HCT116 (cell line): ENCODE data around the gene LYSMD1. TPM values are rescaled to one million over a fixed set of nuclear protein-coding genes. Genes with fewer than 3 reads are reported as not detected.

Source experiments
- ATAC-seq: fragments of 200-7000 bp; cut with Tn5 transposase; 2 replicates; pipeline ENCODE4 v1.9.1; 2020; ENCODE audit warnings: mild to moderate bottlenecking, moderate library complexity
- BruUV-seq: library from RNA; stranded (reverse); fragments of 400-500 nt; replicated peaks from 2 replicates; lab custom pipeline; 2021; lab: Mats Ljungman, UMichigan
- CTCF ChIA-PET: fragments of 300-600 bp; sonication (Branson Sonifier 250); formaldehyde crosslinking; loops from one replicate; lab custom pipeline; 2021; ENCODE audit warnings: antibody characterized with exemption; lab: Charles Lee
- POLR2A ChIA-PET: fragments of 300-600, 350-600 bp; sonication (Branson Sonifier 250); formaldehyde crosslinking; loops from one replicate; lab custom pipeline; 2021; ENCODE audit warnings: antibody characterized with exemption; lab: Charles Lee
- RAD21 ChIA-PET, 2 experiments: fragments of 300-600 bp; sonication (Branson Sonifier 250); formaldehyde crosslinking; loops; one replicate each; lab custom pipeline; 2023; ENCODE audit warnings: low total read pairs in 2 of 2; ENCODE audit not compliant: uncharacterized antibody in 2 of 2, unreplicated experiment in 2 of 2, low non-redundant PET in 1 of 2; lab: Charles Lee
- DNase-seq: peaks from one replicate; pipeline ENCODE4 v3.0.0-alpha.2; 2010; ENCODE audit warnings: low read depth, low spot score
- H2AFZ ChIP-seq: fragments of 200-600 bp; shearing (Covaris generic), sonication (generic); 2 replicates; pipeline ENCODE4 v1.6.1; 2017; ENCODE audit warnings: low read depth, mixed run types, mixed read lengths, antibody characterized with exemption, low read length; ENCODE audit not compliant: poor library complexity, severe bottlenecking
- H3K27ac ChIP-seq: 2 replicates; pipeline ENCODE4 v1.5.1; 2012; ENCODE audit warnings: low read depth, low read length
- H3K27me3 ChIP-seq: fragments of 200-600 bp; sonication (generic); 2 replicates; pipeline ENCODE4 v1.6.1; 2016; ENCODE audit warnings: mixed run types, low read length, mixed read lengths; ENCODE audit not compliant: insufficient read depth
- H3K36me3 ChIP-seq, 2 experiments: fragments of 200-500 bp in 1 of 2; fragments of 200-600 bp in 1 of 2; sonication (Bioruptor generic) in 1 of 2; sonication (generic) in 1 of 2; 2 replicates each; pipeline versions ENCODE4 v1.5.1 to v1.6.1; 2014 to 2016; ENCODE audit warnings: low read length in 2 of 2, inconsistent platforms in 1 of 2, mixed read lengths in 1 of 2, mixed run types in 1 of 2; ENCODE audit not compliant: insufficient read depth in 2 of 2, control insufficient read depth in 1 of 2
- H3K4me1 ChIP-seq, 2 experiments: fragments of 200-600 bp in 1 of 2; sonication (generic) in 1 of 2; 2 replicates each; pipeline versions ENCODE4 v1.5.1 to v1.6.1; 2012 to 2017; ENCODE audit warnings: low read length in 2 of 2, inconsistent platforms in 1 of 2, mild to moderate bottlenecking in 1 of 2, mixed read lengths in 1 of 2, mixed run types in 1 of 2, moderate library complexity in 1 of 2; ENCODE audit not compliant: insufficient read depth in 2 of 2, control insufficient read depth in 1 of 2
- H3K4me2 ChIP-seq: fragments of 200-600 bp; sonication (generic); 2 replicates; pipeline ENCODE4 v1.6.1; 2017; ENCODE audit warnings: mixed run types, low read length, mixed read lengths
- H3K4me3 ChIP-seq, 2 experiments: fragments of 200-600 bp in 1 of 2; sonication (generic) in 1 of 2; replicated peaks in 1 of 2; 2 replicates each; pipeline ENCODE4 v1.5.1; 2011 to 2016; ENCODE audit warnings: low read length in 2 of 2, control low read depth in 1 of 2, low read depth in 1 of 2, mild to moderate bottlenecking in 1 of 2, mixed read lengths in 1 of 2, mixed run types in 1 of 2
- H3K79me2 ChIP-seq: fragments of 200-600 bp; sonication (generic); 2 replicates; pipeline ENCODE4 v1.6.1; 2017; ENCODE audit warnings: mild to moderate bottlenecking, mixed run types, low read length, moderate library complexity, mixed read lengths; ENCODE audit not compliant: insufficient read depth
- H3K9ac ChIP-seq: fragments of 200-600 bp; sonication (generic); 2 replicates; pipeline ENCODE4 v1.6.1; 2016; ENCODE audit warnings: low read length, mixed read lengths
- H3K9me2 ChIP-seq: fragments of 200-600 bp; sonication (generic), shearing (Covaris generic); 2 replicates; pipeline ENCODE4 v1.6.1; 2017; ENCODE audit warnings: mixed run types, mild to moderate bottlenecking, moderate library complexity; ENCODE audit not compliant: insufficient read depth
- H3K9me3 ChIP-seq, 2 experiments: fragments of 200-500 bp in 1 of 2; fragments of 200-600 bp in 1 of 2; sonication (Bioruptor generic) in 1 of 2; sonication (generic) in 1 of 2; 2 replicates each; pipeline ENCODE4 v1.6.1; 2014 to 2017; ENCODE audit warnings: low read length in 2 of 2, mixed read lengths in 2 of 2, inconsistent platforms in 1 of 2, low read depth in 1 of 2, mild to moderate bottlenecking in 1 of 2, mixed run types in 1 of 2, moderate library complexity in 1 of 2; ENCODE audit not compliant: control insufficient read depth in 1 of 2, insufficient read depth in 1 of 2
- H4K20me1 ChIP-seq: fragments of 200-600 bp; sonication (generic), shearing (Covaris generic); 2 replicates; pipeline ENCODE4 v1.6.1; 2017; ENCODE audit warnings: mixed run types, mild to moderate bottlenecking, moderate library complexity; ENCODE audit not compliant: insufficient read depth
- CBX3 ChIP-seq: IDR thresholded peaks from 2 replicates; pipeline ENCODE4 v1.6.1; 2012; ENCODE audit warnings: low read depth
- EGR1 ChIP-seq: IDR thresholded peaks from 2 replicates; pipeline ENCODE4 v1.6.1; 2012; ENCODE audit warnings: low read depth
- ELF1 ChIP-seq: IDR thresholded peaks from 2 replicates; pipeline ENCODE4 v1.6.1; 2012; ENCODE audit warnings: low read depth, borderline replicate concordance
- EZH2 ChIP-seq: fragments of 200-600 bp; sonication (generic); IDR thresholded peaks from 2 replicates; pipeline ENCODE4 v1.6.1; 2017; ENCODE audit warnings: antibody characterized with exemption, mixed run types
- JUND ChIP-seq: IDR thresholded peaks from 2 replicates; pipeline ENCODE4 v1.6.1; 2012
- POLR2A ChIP-seq: IDR thresholded peaks from 2 replicates; pipeline ENCODE4 v1.7.0; 2011; ENCODE audit warnings: borderline replicate concordance; ENCODE audit not compliant: insufficient read depth, insufficient read length; ENCODE audit errors: extremely low read depth
- POLR2AphosphoS5 ChIP-seq: IDR thresholded peaks from 2 replicates; pipeline ENCODE4 v1.6.1; 2011; ENCODE audit warnings: mild to moderate bottlenecking, low read depth, low read length, moderate library complexity
- SIN3A ChIP-seq: IDR thresholded peaks from 2 replicates; pipeline ENCODE4 v1.6.1; 2012; ENCODE audit warnings: low read depth
- SP1 ChIP-seq: IDR thresholded peaks from 2 replicates; pipeline ENCODE4 v1.6.1; 2012; ENCODE audit warnings: low read depth
- TCF7L2 ChIP-seq: IDR thresholded peaks from 2 replicates; pipeline ENCODE4 v1.7.0; 2011; ENCODE audit warnings: borderline replicate concordance, inconsistent platforms; ENCODE audit not compliant: insufficient read depth, insufficient read length; ENCODE audit errors: extremely low read depth
- YY1 ChIP-seq: IDR thresholded peaks from 2 replicates; pipeline ENCODE4 v1.6.1; 2011; ENCODE audit warnings: low read length, low read depth, moderate library complexity, mild to moderate bottlenecking; ENCODE audit not compliant: insufficient replicate concordance; ENCODE audit errors: extremely low read depth
- ZFX ChIP-seq: fragments of 450-650 bp; IDR thresholded peaks from 2 replicates; pipeline ENCODE4 v1.6.1; 2017
- ZNF274 ChIP-seq: fragments of 200-500 bp; sonication (Bioruptor generic); IDR thresholded peaks from 2 replicates; pipeline ENCODE4 v1.6.1; 2014; ENCODE audit warnings: mild to moderate bottlenecking, low read depth, low read length, inconsistent platforms
- intact Hi-C: fragments of 100-400 bp; cut with micrococcal nuclease; formaldehyde crosslinking; loops from 2 replicates; pipeline ENCODE4 v1.10.0; 2022
- total RNA-seq: library from RNA; stranded (reverse); gene quantifications from one replicate; pipeline ENCODE4 v1.2.1, GENCODE V29; 2021; ENCODE audit not compliant: unreplicated experiment
- TF ChIP-seq, protein P1 (sequence below), 3 experiments: fragments of 200-600 bp in 1 of 3; sonication (generic) in 1 of 3; IDR thresholded peaks in 2 of 3; conservative IDR thresholded peaks in 1 of 3; 2 replicates each; pipeline ENCODE4 v1.5.1; 2012 to 2017; ENCODE audit warnings: low read depth in 2 of 3, low read length in 2 of 3, antibody characterized with exemption in 1 of 3, borderline replicate concordance in 1 of 3, control low read depth in 1 of 3, mild to moderate bottlenecking in 1 of 3, mixed read lengths in 1 of 3, mixed run types in 1 of 3, moderate library complexity in 1 of 3; ENCODE audit not compliant: insufficient read depth in 1 of 3
- TF ChIP-seq, protein P2 (sequence below): IDR thresholded peaks from 2 replicates; pipeline ENCODE4 v1.6.1; 2012; ENCODE audit warnings: low read depth
- TF ChIP-seq, protein P3 (sequence below): IDR thresholded peaks from 2 replicates; pipeline ENCODE4 v1.6.1; 2012

LYSMD1 gene
- total RNA-seq, 1 experiment from 2014 or later = 5.0 TPM

DNA sequence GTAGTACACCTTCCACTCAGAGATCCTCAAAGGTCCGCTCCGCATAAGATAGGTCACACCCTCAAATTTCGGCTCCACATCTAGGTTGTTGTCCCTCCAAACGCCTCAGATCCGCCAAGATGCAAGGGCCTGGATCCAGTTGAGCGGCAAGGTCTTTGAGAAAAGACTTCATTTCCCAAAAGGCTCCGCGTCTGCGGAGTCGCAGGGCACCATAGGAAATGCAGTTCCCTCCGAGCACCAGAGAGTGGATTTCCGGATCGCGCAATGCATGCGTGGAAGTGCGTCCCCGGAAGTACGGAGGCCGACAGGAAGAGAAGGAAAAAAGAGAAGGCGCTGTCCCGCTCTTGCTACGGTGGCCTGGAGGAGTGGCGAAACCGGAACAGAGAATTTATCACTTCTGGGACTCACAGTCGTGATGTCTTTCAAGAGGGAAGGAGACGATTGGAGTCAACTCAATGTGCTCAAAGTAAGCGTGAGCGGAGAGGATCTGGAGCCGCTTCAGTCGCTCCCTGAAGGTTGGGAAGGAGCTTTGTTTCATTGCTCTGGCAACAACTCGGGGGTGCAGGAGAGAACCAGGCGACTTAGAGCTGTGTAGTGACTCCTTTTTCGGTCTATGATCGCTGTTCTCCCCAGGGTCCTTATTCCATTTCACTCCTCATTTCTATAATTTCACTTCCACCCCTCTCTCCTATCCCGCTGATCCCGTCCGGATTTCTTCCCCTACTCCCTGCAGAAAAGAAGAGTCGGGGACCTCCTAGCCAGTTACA is at the start of gene LYSMD1, which contains the start of gene SCNM1 (continued):
- TF ChIP-seq, protein P1, sequence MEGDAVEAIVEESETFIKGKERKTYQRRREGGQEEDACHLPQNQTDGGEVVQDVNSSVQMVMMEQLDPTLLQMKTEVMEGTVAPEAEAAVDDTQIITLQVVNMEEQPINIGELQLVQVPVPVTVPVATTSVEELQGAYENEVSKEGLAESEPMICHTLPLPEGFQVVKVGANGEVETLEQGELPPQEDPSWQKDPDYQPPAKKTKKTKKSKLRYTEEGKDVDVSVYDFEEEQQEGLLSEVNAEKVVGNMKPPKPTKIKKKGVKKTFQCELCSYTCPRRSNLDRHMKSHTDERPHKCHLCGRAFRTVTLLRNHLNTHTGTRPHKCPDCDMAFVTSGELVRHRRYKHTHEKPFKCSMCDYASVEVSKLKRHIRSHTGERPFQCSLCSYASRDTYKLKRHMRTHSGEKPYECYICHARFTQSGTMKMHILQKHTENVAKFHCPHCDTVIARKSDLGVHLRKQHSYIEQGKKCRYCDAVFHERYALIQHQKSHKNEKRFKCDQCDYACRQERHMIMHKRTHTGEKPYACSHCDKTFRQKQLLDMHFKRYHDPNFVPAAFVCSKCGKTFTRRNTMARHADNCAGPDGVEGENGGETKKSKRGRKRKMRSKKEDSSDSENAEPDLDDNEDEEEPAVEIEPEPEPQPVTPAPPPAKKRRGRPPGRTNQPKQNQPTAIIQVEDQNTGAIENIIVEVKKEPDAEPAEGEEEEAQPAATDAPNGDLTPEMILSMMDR (IDR thresholded peaks at IDR 0.05 in 2 of 3, conservative IDR thresholded peaks at IDR 0.05 in 1 of 3; ENCODE audit: borderline replicate concordance in 1 of 3, insufficient read depth in 1 of 3, low read depth in 2 of 3, low read length in 2 of 3) = no peak
- TF ChIP-seq ZNF274 (no peak), TCF7L2 (peak; percentile 90), JUND (no peak), ZFX (peak; percentile 95), ELF1 (peak; percentile 100)
- TF ChIP-seq, all 23 proteins: peak for 14

DNA sequence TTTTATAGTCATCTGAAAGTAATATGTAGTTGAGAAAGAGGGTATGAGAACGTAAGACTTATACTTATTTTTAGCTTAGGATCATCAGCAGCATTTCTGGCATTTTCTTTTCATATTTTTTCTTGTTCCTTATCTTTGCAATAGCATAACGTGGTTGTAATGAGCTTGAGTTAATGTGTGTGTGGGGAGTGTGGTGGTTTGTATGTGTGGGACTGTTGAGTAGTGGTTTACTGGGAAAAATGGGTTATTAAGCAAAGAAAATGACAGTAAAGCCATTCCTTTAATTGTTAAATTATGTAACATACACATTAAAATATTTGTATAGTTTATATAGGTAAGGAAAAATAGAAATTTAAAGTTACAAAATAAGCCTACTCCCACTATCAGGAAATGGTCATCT is 47.9 kb upstream of the LYSMD1 start:
- no peaks in the 10 kb centered on the region for H3K9me2 ChIP-seq
- peaks cover 97% of the 10 kb centered on the region for H3K79me2 ChIP-seq
- no peak overlapping the region for H3K27ac ChIP-seq
- no peak overlapping the region for H3K4me3 ChIP-seq
- TSS peak; percentile 5 for BruUV-seq
- H3K27me3 ChIP-seq = no peaks in the 10 kb centered on the region
- no peak overlapping the region for H3K9ac ChIP-seq
- DNase-seq = no peak
- peaks cover 7% of the 10 kb centered on the region for H4K20me1 ChIP-seq
- POLR2A ChIA-PET = no interaction called here
- H2AFZ ChIP-seq = no peak overlapping the region
- CTCF ChIA-PET = no interaction called here
- H3K4me1 ChIP-seq = no peaks in the 10 kb centered on the region
- no peaks in the 10 kb centered on the region for H3K9me3 ChIP-seq
- peaks cover 0 to 3% of the 10 kb centered on the region in 2 experiments; a peak in 2 of 4 replicates for H3K36me3 ChIP-seq
- no peak overlapping the region for H3K4me2 ChIP-seq
- ATAC-seq = no peak
- no peak for TF ChIP-seq SIN3A
- no peak for TF ChIP-seq TCF7L2
- TF ChIP-seq CBX3 = no peak
- no peak for TF ChIP-seq ELF1
- TF ChIP-seq EZH2 = no peak
- TF ChIP-seq POLR2A = no peak
- no peak for TF ChIP-seq EGR1
- TF ChIP-seq, protein P2, sequence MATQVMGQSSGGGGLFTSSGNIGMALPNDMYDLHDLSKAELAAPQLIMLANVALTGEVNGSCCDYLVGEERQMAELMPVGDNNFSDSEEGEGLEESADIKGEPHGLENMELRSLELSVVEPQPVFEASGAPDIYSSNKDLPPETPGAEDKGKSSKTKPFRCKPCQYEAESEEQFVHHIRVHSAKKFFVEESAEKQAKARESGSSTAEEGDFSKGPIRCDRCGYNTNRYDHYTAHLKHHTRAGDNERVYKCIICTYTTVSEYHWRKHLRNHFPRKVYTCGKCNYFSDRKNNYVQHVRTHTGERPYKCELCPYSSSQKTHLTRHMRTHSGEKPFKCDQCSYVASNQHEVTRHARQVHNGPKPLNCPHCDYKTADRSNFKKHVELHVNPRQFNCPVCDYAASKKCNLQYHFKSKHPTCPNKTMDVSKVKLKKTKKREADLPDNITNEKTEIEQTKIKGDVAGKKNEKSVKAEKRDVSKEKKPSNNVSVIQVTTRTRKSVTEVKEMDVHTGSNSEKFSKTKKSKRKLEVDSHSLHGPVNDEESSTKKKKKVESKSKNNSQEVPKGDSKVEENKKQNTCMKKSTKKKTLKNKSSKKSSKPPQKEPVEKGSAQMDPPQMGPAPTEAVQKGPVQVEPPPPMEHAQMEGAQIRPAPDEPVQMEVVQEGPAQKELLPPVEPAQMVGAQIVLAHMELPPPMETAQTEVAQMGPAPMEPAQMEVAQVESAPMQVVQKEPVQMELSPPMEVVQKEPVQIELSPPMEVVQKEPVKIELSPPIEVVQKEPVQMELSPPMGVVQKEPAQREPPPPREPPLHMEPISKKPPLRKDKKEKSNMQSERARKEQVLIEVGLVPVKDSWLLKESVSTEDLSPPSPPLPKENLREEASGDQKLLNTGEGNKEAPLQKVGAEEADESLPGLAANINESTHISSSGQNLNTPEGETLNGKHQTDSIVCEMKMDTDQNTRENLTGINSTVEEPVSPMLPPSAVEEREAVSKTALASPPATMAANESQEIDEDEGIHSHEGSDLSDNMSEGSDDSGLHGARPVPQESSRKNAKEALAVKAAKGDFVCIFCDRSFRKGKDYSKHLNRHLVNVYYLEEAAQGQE = no peak
- no peak for TF ChIP-seq SP1
- TF ChIP-seq YY1 = no peak
- TF ChIP-seq, protein P3, sequence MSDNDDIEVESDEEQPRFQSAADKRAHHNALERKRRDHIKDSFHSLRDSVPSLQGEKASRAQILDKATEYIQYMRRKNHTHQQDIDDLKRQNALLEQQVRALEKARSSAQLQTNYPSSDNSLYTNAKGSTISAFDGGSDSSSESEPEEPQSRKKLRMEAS = no peak
- TF ChIP-seq POLR2AphosphoS5 = no peak
- no peak for TF ChIP-seq ZNF274
- RAD21 ChIA-PET = no interaction called here
- intact Hi-C loops = no loop called here
